Astrocyte (in vitro differentiated cells and primary cell): ENCODE measurements around the gene C22orf31.

Source experiments
- EZH2 ChIP-seq: IDR thresholded peaks from 2 replicates; pipeline ENCODE4 v1.6.1; 2012; ENCODE audit warnings: mild to moderate bottlenecking, low read length, inconsistent platforms; ENCODE audit not compliant: insufficient read depth
- TF ChIP-seq, protein P1 (sequence below): IDR thresholded peaks from 2 replicates; pipeline ENCODE4 v1.5.1; 2011; ENCODE audit warnings: low read depth, mild to moderate bottlenecking, inconsistent platforms, low read length, moderate library complexity; ENCODE audit not compliant: insufficient read depth

DNA sequence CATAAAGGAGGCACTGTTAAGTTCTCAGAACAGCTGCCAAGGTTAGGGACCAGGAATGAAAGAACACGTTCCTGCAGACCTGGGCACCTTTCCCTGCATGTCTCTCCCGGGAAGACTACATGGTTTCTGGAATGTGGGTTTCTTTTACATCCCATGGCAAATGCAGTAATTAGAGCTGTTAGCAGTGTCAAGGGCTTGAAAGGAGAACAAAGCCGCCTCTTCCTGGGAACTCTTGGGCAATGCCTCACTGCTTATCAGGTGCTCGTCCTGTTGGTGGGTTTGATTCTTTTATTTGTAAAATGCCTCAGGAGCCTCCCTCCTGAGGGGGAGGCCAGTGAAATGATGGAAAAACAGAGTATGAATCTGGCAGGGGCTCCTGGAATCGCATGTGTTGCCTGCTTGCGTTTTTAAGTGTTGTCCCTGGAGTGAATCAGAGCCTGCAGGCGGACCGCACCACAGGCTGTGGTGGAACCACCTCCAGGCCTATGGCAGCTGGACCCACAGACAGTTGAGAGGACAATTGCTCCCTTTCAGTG lies 723 bp upstream of the C22orf31 start:
- TF ChIP-seq, protein P1, sequence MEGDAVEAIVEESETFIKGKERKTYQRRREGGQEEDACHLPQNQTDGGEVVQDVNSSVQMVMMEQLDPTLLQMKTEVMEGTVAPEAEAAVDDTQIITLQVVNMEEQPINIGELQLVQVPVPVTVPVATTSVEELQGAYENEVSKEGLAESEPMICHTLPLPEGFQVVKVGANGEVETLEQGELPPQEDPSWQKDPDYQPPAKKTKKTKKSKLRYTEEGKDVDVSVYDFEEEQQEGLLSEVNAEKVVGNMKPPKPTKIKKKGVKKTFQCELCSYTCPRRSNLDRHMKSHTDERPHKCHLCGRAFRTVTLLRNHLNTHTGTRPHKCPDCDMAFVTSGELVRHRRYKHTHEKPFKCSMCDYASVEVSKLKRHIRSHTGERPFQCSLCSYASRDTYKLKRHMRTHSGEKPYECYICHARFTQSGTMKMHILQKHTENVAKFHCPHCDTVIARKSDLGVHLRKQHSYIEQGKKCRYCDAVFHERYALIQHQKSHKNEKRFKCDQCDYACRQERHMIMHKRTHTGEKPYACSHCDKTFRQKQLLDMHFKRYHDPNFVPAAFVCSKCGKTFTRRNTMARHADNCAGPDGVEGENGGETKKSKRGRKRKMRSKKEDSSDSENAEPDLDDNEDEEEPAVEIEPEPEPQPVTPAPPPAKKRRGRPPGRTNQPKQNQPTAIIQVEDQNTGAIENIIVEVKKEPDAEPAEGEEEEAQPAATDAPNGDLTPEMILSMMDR: no peak
- no peak for TF ChIP-seq EZH2
